ENCODE results near the gene HIPK3.
"Not testable (repeated sequence)": the region's sequence is repeated elsewhere in the genome, so short reads cannot be mapped to it uniquely, and the experiment has no call there.

HIPK3 gene

GRCh38 chr11:33366918-33367317, 109.7 kb downstream of the HIPK3 start:
- no peak for DNase-seq

- DNase-seq = not testable (repeated sequence)
These were observed 111.3 kb downstream of the HIPK3 start for GRCh38 chr11:33368475-33368874.

GRCh38 chr11:33368931-33369330, 111.8 kb downstream of the HIPK3 start:
- DNase-seq = no peak

GRCh38 chr11:33373636-33374035, 116.5 kb downstream of the HIPK3 start:
- no peak for DNase-seq

- DNase-seq = no peak
These were observed 118.1 kb downstream of the HIPK3 start for GRCh38 chr11:33375236-33375635.

- DNase-seq = peak; percentile 25
These were observed 118.6 kb downstream of the HIPK3 start, which contains the start of gene KIAA1549L for GRCh38 chr11:33375688-33376311. TSS of gene KIAA1549L (plus strand) at chr11:33376108.

- peak; percentile 15 for DNase-seq
These were observed 119.4 kb downstream of the HIPK3 start for GRCh38 chr11:33376331-33377310.

- DNase-seq = no peak
These were observed 120.5 kb downstream of the HIPK3 start for GRCh38 chr11:33377412-33378370.

GRCh38 chr11:33379947-33380346, 122.8 kb downstream of the HIPK3 start:
- no peak for DNase-seq

GRCh38 chr11:33383075-33383919, 126.1 kb downstream of the HIPK3 start:
- DNase-seq = no peak

- DNase-seq = no peak
These were observed 126.7 kb downstream of the HIPK3 start for GRCh38 chr11:33383920-33384209.

GRCh38 chr11:33384220-33384619, 127.0 kb downstream of the HIPK3 start:
- no peak for DNase-seq

- DNase-seq = no peak
These were observed 130.4 kb downstream of the HIPK3 start for GRCh38 chr11:33387581-33387980.

- DNase-seq = no peak
These were observed 130.8 kb downstream of the HIPK3 start for GRCh38 chr11:33387996-33388395.

GRCh38 chr11:33388793-33389525, 131.8 kb downstream of the HIPK3 start:
- DNase-seq = no peak

- DNase-seq = no peak
These were observed 132.5 kb downstream of the HIPK3 start for GRCh38 chr11:33389635-33390034.

- DNase-seq = no peak
These were observed 134.0 kb downstream of the HIPK3 start for GRCh38 chr11:33390944-33391892.

- no peak for DNase-seq
These were observed 134.7 kb downstream of the HIPK3 start for GRCh38 chr11:33391893-33392251.

GRCh38 chr11:33394431-33395109, 137.4 kb downstream of the HIPK3 start:
- no peak for DNase-seq

- DNase-seq = no peak
These were observed 139.2 kb downstream of the HIPK3 start for GRCh38 chr11:33396361-33396760.

Data from COR-L47 (cell line).